Neuronal stem cell (in vitro differentiated cells): ENCODE measurements around the gene DHRS13.
"Not testable (repeated sequence)": the region's sequence is repeated elsewhere in the genome, so short reads cannot be mapped to it uniquely, and the experiment has no call there.

Experiments
- DNase-seq: peaks from one replicate; pipeline ENCODE4 v3.0.0-alpha.2; 2013; ENCODE audit warnings: low spot score
- H2AFZ ChIP-seq: one replicate; pipeline ENCODE4 v1.6.1; 2013; ENCODE audit warnings: mild to moderate bottlenecking, low read length, inconsistent platforms
- H2AK5ac ChIP-seq: 2 replicates; pipeline ENCODE4 v1.6.1; 2013; ENCODE audit warnings: low read depth, mild to moderate bottlenecking, inconsistent platforms, low read length, moderate library complexity, mixed read lengths
- H2BK120ac ChIP-seq: 2 replicates; pipeline ENCODE4 v1.6.1; 2013; ENCODE audit warnings: low read depth, mild to moderate bottlenecking, inconsistent platforms, low read length, moderate library complexity, mixed read lengths
- H2BK12ac ChIP-seq: one replicate; pipeline ENCODE4 v1.6.1; 2013; ENCODE audit warnings: low read length, inconsistent platforms
- H2BK15ac ChIP-seq: 2 replicates; pipeline ENCODE4 v1.6.1; 2013; ENCODE audit warnings: mild to moderate bottlenecking, low read length, inconsistent platforms, mixed read lengths
- H2BK5ac ChIP-seq: one replicate; pipeline ENCODE4 v1.6.1; 2013; ENCODE audit warnings: inconsistent platforms, mild to moderate bottlenecking, low read length, moderate library complexity
- H3K14ac ChIP-seq: one replicate; pipeline ENCODE4 v1.6.1; 2013; ENCODE audit warnings: low read length, inconsistent platforms
- H3K18ac ChIP-seq: 2 replicates; pipeline ENCODE4 v1.6.1; 2013; ENCODE audit warnings: low read length, inconsistent platforms
- H3K23ac ChIP-seq: 2 replicates; pipeline ENCODE4 v1.6.1; 2013; ENCODE audit warnings: low read depth, mild to moderate bottlenecking, mixed read lengths, low read length, inconsistent platforms; ENCODE audit not compliant: poor library complexity
- H3K27ac ChIP-seq: replicated peaks from 3 replicates; pipeline ENCODE4 v1.5.1; 2013; ENCODE audit warnings: low read length, inconsistent platforms
- H3K27me3 ChIP-seq, 3 experiments: 2 replicates each; pipeline ENCODE4 v1.6.1; 2013; ENCODE audit warnings: low read length in 3 of 3, mild to moderate bottlenecking in 2 of 3, inconsistent platforms in 1 of 3, low read depth in 1 of 3, mixed read lengths in 1 of 3, moderate library complexity in 1 of 3; ENCODE audit not compliant: control insufficient read depth in 3 of 3, insufficient read depth in 3 of 3
- H3K36me3 ChIP-seq, 2 donors: replicated peaks in 1 of 2; 2 replicates each; pipeline ENCODE4 v1.6.1; 2013; ENCODE audit warnings: low read length in 2 of 2; ENCODE audit not compliant: control insufficient read depth in 2 of 2, insufficient read depth in 2 of 2
- H3K4ac ChIP-seq: 2 replicates; pipeline ENCODE4 v1.6.1; 2013; ENCODE audit warnings: inconsistent platforms, mild to moderate bottlenecking, low read length, moderate library complexity
- H3K4me1 ChIP-seq, 2 donors: 1 replicate in 1 of 2; 2 replicates in 1 of 2; pipeline ENCODE4 v1.6.1; 2013; ENCODE audit warnings: low read length in 2 of 2, low read depth in 1 of 2; ENCODE audit not compliant: control insufficient read depth in 2 of 2, insufficient read depth in 1 of 2
- H3K4me2 ChIP-seq: one replicate; pipeline ENCODE4 v1.6.1; 2013; ENCODE audit warnings: mild to moderate bottlenecking, low read length, inconsistent platforms; ENCODE audit not compliant: insufficient read depth, poor library complexity, severe bottlenecking
- H3K4me3 ChIP-seq, 2 donors: 2 replicates each; pipeline ENCODE4 v1.5.1; 2013; ENCODE audit warnings: low read length in 2 of 2, mild to moderate bottlenecking in 2 of 2, inconsistent platforms in 1 of 2, moderate library complexity in 1 of 2
- H3K79me1 ChIP-seq: one replicate; pipeline ENCODE4 v1.6.1; 2013; ENCODE audit warnings: low read depth, mild to moderate bottlenecking, inconsistent platforms, low read length, moderate library complexity
- H3K9ac ChIP-seq: one replicate; pipeline ENCODE4 v1.6.1; 2013; ENCODE audit warnings: mild to moderate bottlenecking, low read depth, low read length, inconsistent platforms; ENCODE audit not compliant: poor library complexity
- H3K9me3 ChIP-seq, 2 donors: replicated peaks in 1 of 2; 2 replicates each; pipeline versions ENCODE3 to v1.6.1; 2013; ENCODE audit warnings: low read length in 2 of 2, mild to moderate bottlenecking in 2 of 2, inconsistent platforms in 1 of 2, low read depth in 1 of 2, mixed read lengths in 1 of 2, moderate library complexity in 1 of 2; ENCODE audit not compliant: control insufficient read depth in 2 of 2, insufficient read depth in 1 of 2
- H4K8ac ChIP-seq: one replicate; pipeline ENCODE4 v1.6.1; 2013; ENCODE audit warnings: low read depth, mild to moderate bottlenecking, inconsistent platforms, low read length, moderate library complexity
- H4K91ac ChIP-seq: one replicate; pipeline ENCODE4 v1.6.1; 2013; ENCODE audit warnings: low read length, low read depth, mild to moderate bottlenecking, inconsistent platforms; ENCODE audit not compliant: poor library complexity
- WGBS, 2 donors: extraction: QIAGEN DNeasy Blood & Tissue Kit; methylation state at CpG; one replicate each; pipeline ENCODE4 v1.1.7; 2013; ENCODE audit warnings: missing lambda C conversion rate in 2 of 2, mixed read lengths in 1 of 2; ENCODE audit not compliant: insufficient read length in 2 of 2, insufficient replicate concordance in 1 of 2; ENCODE audit errors: extremely low coverage in 2 of 2; 5-methylcytosine and 5-hydroxymethylcytosine counted together

The DHRS13 gene

DNA sequence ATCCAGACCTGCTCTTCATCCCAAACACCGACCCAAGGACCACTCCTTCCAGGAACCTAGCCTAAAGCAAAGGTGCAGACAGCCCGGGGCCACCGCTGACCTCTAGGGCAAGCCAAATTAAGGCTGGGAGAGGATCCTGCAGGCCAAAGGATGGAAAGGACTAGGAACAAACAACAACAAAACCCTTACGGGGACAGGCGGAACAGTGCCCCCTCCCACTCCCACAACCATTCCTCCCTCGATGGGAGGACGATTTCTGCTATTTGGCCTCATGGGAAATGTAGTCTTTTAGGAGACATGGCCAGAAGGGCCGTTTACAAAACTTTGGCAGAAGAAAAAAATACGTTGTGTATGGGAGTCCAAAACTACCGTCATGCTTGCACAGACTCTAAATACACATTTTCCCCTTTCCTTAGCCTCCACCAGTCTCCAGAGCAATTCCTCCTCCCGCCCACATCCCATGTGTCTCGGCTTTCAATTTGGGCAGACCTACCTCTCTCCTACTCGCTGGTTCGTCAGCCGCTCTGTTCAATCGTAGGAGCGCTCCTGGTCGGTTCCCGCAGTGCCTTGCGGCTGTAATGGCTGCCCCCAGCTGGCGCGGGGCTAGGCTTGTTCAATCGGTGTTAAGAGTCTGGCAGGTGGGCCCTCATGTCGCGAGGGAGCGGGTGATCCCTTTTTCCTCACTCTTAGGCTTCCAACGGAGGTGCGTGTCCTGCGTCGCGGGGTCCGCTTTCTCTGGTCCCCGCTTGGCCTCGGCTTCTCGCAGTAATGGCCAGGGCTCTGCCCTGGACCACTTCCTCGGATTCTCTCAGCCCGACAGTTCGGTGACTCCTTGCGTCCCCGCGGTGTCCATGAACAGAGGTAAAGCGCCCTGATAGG is 48.2 kb downstream of the DHRS13 start, which contains the start of gene ERAL1:
Gene ERAL1, plus strand, starts transcription at position 560 of the 879 bp plus-strand sequence. Its CDS starts 19 bp downstream, at position 579.
- H4K8ac ChIP-seq = peak within 1 kb of the TSS; percentile 67
- peaks cover 5% of the 10 kb centered on the region in 2 donors for H3K4me1 ChIP-seq
- peak within 1 kb of the TSS; percentile 70 to 91 for H3K4me3 ChIP-seq
- peak within 1 kb of the TSS; percentile 5 for H2AK5ac ChIP-seq
- H3K18ac ChIP-seq = peak within 1 kb of the TSS; percentile 86
- no peak within 1 kb of the TSS for H3K23ac ChIP-seq
- no peak within 1 kb of the TSS for H3K14ac ChIP-seq
- H3K36me3 ChIP-seq = peaks cover 19 to 28% of the 10 kb centered on the region in 2 donors
- peak; percentile 76 for DNase-seq
- H3K9me3 ChIP-seq = no peaks in the 10 kb centered on the region
- H2BK5ac ChIP-seq = peak within 1 kb of the TSS; percentile 62
- H2BK12ac ChIP-seq = no peak within 1 kb of the TSS
- peak within 1 kb of the TSS; percentile 85 for H2AFZ ChIP-seq
- no peak within 1 kb of the TSS for H3K4ac ChIP-seq
- H3K27me3 ChIP-seq = no peaks in the 10 kb centered on the region
- H2BK15ac ChIP-seq = no peak within 1 kb of the TSS
- H3K27ac ChIP-seq = peak within 1 kb of the TSS; percentile 36
- no peak within 1 kb of the TSS for H4K91ac ChIP-seq
- peak within 1 kb of the TSS; percentile 60 for H3K4me2 ChIP-seq
- WGBS, 2 donors = no CpG with 5 or more reads among the region's 42 CpGs
- no peak within 1 kb of the TSS for H2BK120ac ChIP-seq
- peaks cover 2% of the 10 kb centered on the region for H3K79me1 ChIP-seq
- peak within 1 kb of the TSS; percentile 97 for H3K9ac ChIP-seq

DNA sequence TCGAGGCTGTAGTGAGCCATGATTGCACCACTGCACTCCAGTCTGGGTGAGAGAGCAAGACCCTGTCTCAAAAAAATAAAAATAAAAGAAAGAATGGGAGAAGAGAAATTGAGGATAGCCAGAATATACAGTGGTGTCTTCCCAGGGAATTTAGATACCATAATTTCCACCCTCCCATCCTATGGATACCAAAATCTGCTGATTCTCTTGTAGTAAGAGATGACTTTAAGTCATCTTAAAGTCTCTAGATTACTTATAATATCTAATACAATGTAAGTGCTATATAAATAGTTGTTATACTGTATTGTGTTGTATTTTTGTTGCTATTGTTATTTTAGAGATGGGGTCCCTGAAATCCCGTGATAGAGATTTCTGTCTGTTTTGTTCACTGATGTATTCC is 49.6 kb downstream of the DHRS13 start:
- Histone ChIP-seq H2BK15ac (no peak overlapping the region), H4K91ac (no peak overlapping the region), H2BK5ac (no peak overlapping the region), H4K8ac (peak overlapping the region; percentile 72), H2BK120ac (no peak overlapping the region), H3K9ac (no peak overlapping the region), H2AFZ (no peak overlapping the region), H3K4me1 (peaks cover 5% of the 10 kb centered on the region in 2 donors), H3K14ac (no peak overlapping the region), H3K4ac (no peak overlapping the region), H3K4me2 (no peak overlapping the region), H3K23ac (no peak overlapping the region), H2AK5ac (no peak overlapping the region), H3K27me3 (no peaks in the 10 kb centered on the region), H3K18ac (no peak overlapping the region), H2BK12ac (no peak overlapping the region), H3K9me3 (no peaks in the 10 kb centered on the region), H3K36me3 (peaks cover 10 to 16% of the 10 kb centered on the region in 2 donors), H3K27ac (no peak overlapping the region), H3K79me1 (peaks cover 2% of the 10 kb centered on the region), H3K4me3 (no peak overlapping the region)
- WGBS, 2 donors = no CpG with 5 or more reads among the region's 2 CpGs
- DNase-seq = no peak

DNA sequence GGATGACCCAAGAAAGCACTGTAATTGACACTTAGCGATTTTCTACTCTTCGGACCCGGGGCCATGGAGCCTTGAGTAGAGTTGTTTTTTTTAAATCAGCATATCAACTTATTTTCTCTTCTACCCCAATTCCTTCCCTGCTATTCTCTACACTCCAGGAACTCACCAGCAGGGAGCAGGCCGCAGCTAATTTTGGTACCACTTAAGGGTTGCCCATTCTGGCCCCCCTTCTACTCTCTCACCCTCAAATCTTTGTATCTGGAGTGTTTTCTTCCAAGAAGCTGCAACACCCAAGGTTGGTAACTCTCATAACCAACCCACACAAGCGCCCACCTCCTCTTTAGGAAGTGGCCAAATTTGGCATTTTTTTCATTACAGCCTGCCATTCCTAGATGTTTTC is 53.6 kb downstream of the DHRS13 start:
- no peak overlapping the region for H2BK12ac ChIP-seq
- no peaks in the 10 kb centered on the region for H3K9me3 ChIP-seq
- H2BK5ac ChIP-seq = no peak overlapping the region
- H3K4me1 ChIP-seq = peaks cover 2% of the 10 kb centered on the region in 2 donors
- DNase-seq = no peak
- no peak overlapping the region for H2AFZ ChIP-seq
- H4K91ac ChIP-seq = no peak overlapping the region
- H3K9ac ChIP-seq = no peak overlapping the region
- H3K36me3 ChIP-seq = no peaks in the 10 kb centered on the region
- H3K4ac ChIP-seq = no peak overlapping the region
- H2BK120ac ChIP-seq = no peak overlapping the region
- no peak overlapping the region for H3K23ac ChIP-seq
- no peak overlapping the region for H2AK5ac ChIP-seq
- no peak overlapping the region for H3K27ac ChIP-seq
- H3K27me3 ChIP-seq = no peaks in the 10 kb centered on the region
- no CpG with 5 or more reads among the region's 5 CpGs for WGBS, 2 donors
- no peak overlapping the region for H2BK15ac ChIP-seq
- H3K79me1 ChIP-seq = peaks cover 2% of the 10 kb centered on the region
- H3K4me2 ChIP-seq = no peak overlapping the region
- no peak overlapping the region for H3K4me3 ChIP-seq
- no peak overlapping the region for H3K14ac ChIP-seq
- H3K18ac ChIP-seq = no peak overlapping the region
- no peak overlapping the region for H4K8ac ChIP-seq

DNA sequence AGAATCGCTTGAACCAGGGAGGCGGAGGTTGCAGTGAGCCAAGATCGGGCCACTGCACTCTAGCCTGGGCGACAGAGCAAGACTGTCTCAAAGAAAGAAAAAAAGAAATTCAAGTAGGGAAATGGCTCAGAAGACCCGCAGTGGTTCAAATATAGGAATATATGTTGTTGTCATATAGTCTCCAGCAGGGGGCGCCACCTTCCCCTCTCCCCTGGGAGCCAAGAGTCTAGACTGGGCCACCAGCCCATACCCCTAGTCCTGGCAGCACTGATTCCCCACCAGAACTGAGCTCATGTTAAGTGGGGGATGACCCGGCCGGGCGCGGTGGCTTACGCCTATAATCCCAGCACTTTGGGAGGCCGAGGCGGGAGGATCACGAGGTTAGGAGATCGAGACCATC is 54.2 kb downstream of the DHRS13 start:
- not testable (repeated sequence) for H3K79me1 ChIP-seq, H2BK120ac ChIP-seq, H3K4me1 ChIP-seq, H3K4me2 ChIP-seq, H2BK12ac ChIP-seq, H2AK5ac ChIP-seq, H4K91ac ChIP-seq, H3K14ac ChIP-seq, H2BK15ac ChIP-seq, H3K18ac ChIP-seq, H3K4me3 ChIP-seq, H3K27me3 ChIP-seq, H3K36me3 ChIP-seq, H3K9me3 ChIP-seq, H4K8ac ChIP-seq, H3K23ac ChIP-seq, H3K9ac ChIP-seq, H2AFZ ChIP-seq, DNase-seq, H2BK5ac ChIP-seq, H3K4ac ChIP-seq, H3K27ac ChIP-seq
- no CpG with 5 or more reads among the region's 15 CpGs for WGBS, 2 donors
